ES-I3 (cell line): ENCODE measurements around the gene TVP23A.

Experiments used
- H3K36me3 ChIP-seq: 2 replicates; pipeline ENCODE4 v1.6.1; 2013; ENCODE audit warnings: mild to moderate bottlenecking, low read length, control low read depth, moderate library complexity; ENCODE audit not compliant: insufficient read depth
- H3K4me1 ChIP-seq: 2 replicates; pipeline ENCODE4 v1.6.1; 2013; ENCODE audit warnings: mild to moderate bottlenecking, control low read depth, low read length; ENCODE audit not compliant: insufficient read depth
- H3K9ac ChIP-seq: 2 replicates; pipeline ENCODE4 v1.6.1; 2013; ENCODE audit warnings: low read depth, mild to moderate bottlenecking, low read length, moderate library complexity
- H3K9me3 ChIP-seq: 2 replicates; pipeline ENCODE4 v1.6.1; 2013; ENCODE audit warnings: mild to moderate bottlenecking, low read length, moderate library complexity; ENCODE audit not compliant: control insufficient read depth, insufficient read depth

TVP23A gene

GRCh38 chr16:10828851-10829366 lies 10.3 kb upstream of the TVP23A start:
- Histone ChIP-seq H3K36me3 (no peaks in the 10 kb centered on the region), H3K9ac (no peak overlapping the region), H3K4me1 (no peaks in the 10 kb centered on the region), H3K9me3 (no peaks in the 10 kb centered on the region)

DNA sequence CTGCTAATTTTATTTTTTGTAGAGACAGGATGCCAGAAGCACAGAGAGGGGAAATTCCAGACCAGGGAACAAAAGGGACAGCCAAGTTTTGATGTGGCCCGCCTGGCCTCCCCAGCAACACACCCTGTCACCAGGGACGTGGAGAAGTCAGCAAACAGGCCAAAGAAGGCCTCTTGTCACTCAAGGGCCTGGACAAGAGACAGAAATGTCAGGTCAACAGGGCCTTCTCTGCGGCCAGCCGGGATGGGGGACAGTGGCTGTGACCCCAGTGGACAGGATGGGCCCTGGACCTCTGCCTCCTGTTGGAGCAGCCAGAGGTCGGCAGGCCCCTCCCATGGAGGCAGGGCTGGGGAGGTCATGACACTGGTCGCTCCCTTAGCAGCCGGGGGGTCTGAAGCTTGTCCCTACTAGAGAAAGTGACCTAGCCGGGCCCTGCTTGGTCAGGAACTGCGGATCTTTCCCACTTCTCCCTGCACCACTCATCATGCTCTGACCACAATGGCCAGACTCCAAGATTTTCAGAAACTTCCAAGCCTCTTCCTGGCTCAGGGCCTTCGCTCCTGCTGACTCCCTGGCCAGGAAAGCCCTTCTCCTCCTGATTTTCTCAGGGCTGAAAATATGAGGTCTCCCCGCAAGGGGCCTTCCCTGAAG lies 9.2 kb upstream of the TVP23A start:
- H3K36me3 ChIP-seq: no peaks in the 10 kb centered on the region
- H3K9me3 ChIP-seq: no peaks in the 10 kb centered on the region
- H3K9ac ChIP-seq: no peak overlapping the region
- H3K4me1 ChIP-seq: no peaks in the 10 kb centered on the region

GRCh38 chr16:10824111-10824893 lies 5.7 kb upstream of the TVP23A start:
- no peaks in the 10 kb centered on the region for H3K4me1 ChIP-seq
- H3K36me3 ChIP-seq: no peaks in the 10 kb centered on the region
- no peak overlapping the region for H3K9ac ChIP-seq
- H3K9me3 ChIP-seq: no peaks in the 10 kb centered on the region

- no peaks in the 10 kb centered on the region for H3K4me1 ChIP-seq
These were observed 4.1 kb upstream of the TVP23A start for GRCh38 chr16:10822702-10823101.

DNA sequence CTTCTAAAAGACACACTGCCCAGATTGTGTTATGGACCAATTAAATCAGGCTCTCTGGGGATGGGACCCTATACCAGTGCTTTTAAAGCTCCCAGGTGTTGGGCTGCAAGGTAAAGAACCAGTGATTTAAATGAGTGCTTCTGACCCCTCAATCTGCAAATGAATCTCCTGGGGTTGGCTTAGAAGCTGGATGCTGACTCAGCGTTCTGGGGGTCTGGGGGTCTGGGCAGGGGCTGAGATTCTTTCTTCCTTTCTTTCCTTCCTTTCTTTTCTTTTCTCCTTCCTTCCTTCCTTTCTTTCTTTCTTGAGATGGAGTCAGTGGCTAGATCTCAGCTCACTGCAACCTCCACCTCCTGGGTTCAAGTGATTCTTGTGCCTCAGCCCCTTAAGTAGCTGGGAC lies 2.0 kb upstream of the TVP23A start:
- Histone ChIP-seq H3K9me3 (no peaks in the 10 kb centered on the region), H3K9ac (no peak overlapping the region), H3K4me1 (no peaks in the 10 kb centered on the region), H3K36me3 (no peaks in the 10 kb centered on the region)

More at GRCh38 chr16:10822702-10823101, 4.1 kb upstream of the TVP23A start:
- no peaks in the 10 kb centered on the region for H3K36me3 ChIP-seq
- no peaks in the 10 kb centered on the region for H3K9me3 ChIP-seq
- H3K9ac ChIP-seq: no peak overlapping the region

GRCh38 chr16:10817514-10817913 lies 1.1 kb downstream of the TVP23A start:
- Histone ChIP-seq H3K9me3 (no peaks in the 10 kb centered on the region), H3K4me1 (no peaks in the 10 kb centered on the region), H3K9ac (peak overlapping the region; percentile 64; the same call in 1 of the 2 replicates), H3K36me3 (no peaks in the 10 kb centered on the region)

- Histone ChIP-seq H3K4me1 (no peaks in the 10 kb centered on the region), H3K9ac (no peak overlapping the region), H3K9me3 (no peaks in the 10 kb centered on the region), H3K36me3 (no peaks in the 10 kb centered on the region)
These were observed 5.5 kb downstream of the TVP23A start for GRCh38 chr16:10813099-10813455.

- Histone ChIP-seq H3K9ac (no peak overlapping the region), H3K36me3 (no peaks in the 10 kb centered on the region), H3K4me1 (no peaks in the 10 kb centered on the region), H3K9me3 (no peaks in the 10 kb centered on the region)
These were observed 6.1 kb downstream of the TVP23A start for GRCh38 chr16:10812312-10813098.

- no peaks in the 10 kb centered on the region for H3K9me3 ChIP-seq
- H3K36me3 ChIP-seq: no peaks in the 10 kb centered on the region
- no peak overlapping the region for H3K9ac ChIP-seq
- H3K4me1 ChIP-seq: no peaks in the 10 kb centered on the region
These were observed 8.9 kb downstream of the TVP23A start for GRCh38 chr16:10809706-10810105.

GRCh38 chr16:10808850-10809249 lies 9.7 kb downstream of the TVP23A start:
- H3K9ac ChIP-seq: no peak overlapping the region
- no peaks in the 10 kb centered on the region for H3K9me3 ChIP-seq
- H3K4me1 ChIP-seq: no peaks in the 10 kb centered on the region
- H3K36me3 ChIP-seq: no peaks in the 10 kb centered on the region

DNA sequence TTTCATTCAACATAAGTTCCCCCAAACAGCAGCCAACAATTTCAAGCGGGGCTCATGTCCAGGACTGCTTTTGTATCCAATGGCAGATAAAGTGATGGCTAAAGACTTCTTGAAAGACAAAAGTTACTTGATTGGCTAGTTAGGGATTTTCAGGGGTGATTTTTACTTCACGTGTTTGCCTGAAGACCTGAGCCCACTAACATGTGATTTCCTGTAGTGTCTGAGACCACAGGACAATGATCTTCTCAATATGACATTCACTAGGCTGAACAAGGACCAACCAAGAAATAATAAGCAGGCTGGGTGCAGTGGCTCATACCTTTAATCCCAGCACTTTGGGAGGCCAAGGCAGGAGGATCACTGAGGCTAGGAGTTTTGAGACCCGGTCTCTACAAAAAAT lies 10.4 kb downstream of the TVP23A start:
- H3K4me1 ChIP-seq: no peaks in the 10 kb centered on the region
- H3K9me3 ChIP-seq: no peaks in the 10 kb centered on the region
- H3K9ac ChIP-seq: no peak overlapping the region
- no peaks in the 10 kb centered on the region for H3K36me3 ChIP-seq

DNA sequence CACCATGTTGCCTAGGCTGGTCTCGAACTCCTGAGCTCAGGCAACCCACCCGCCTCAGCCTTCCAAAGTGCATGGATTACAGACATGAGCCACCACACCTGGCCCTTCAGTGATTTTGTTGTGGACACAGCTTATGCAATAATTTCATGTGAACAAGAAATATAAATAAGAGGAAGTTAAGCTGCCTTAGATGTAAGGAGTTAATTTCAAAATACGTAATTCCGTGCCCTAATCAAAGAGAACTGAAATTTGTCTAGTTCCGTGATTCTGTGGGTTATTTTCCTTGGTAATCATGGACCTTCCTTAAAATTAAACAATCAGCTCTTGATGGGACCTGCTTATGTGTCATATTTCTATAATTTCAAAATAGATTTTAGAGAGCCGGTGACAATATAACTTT lies 11.9 kb downstream of the TVP23A start:
- Histone ChIP-seq H3K36me3 (no peaks in the 10 kb centered on the region), H3K4me1 (no peaks in the 10 kb centered on the region), H3K9ac (no peak overlapping the region), H3K9me3 (no peaks in the 10 kb centered on the region)

DNA sequence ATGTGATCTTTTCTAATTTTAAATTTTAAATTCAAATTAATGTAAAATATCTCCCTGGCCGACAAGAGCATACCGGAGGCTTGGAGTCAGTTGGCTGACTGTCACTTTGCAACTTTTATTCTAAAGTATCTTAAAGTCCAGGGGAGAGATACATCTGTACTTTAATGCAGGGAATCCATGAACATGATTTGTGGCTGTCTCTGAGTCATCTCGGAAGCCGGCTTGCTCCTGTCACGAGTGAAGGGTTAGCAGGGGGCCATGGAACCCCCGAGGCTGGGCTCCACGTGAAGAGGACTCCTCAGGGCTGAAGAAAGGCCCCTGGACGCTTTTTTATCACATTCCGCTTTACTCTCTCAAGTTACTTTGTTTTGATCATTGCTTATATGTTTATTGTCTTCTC lies 13.3 kb downstream of the TVP23A start:
- Histone ChIP-seq H3K36me3 (no peaks in the 10 kb centered on the region), H3K4me1 (no peaks in the 10 kb centered on the region), H3K9me3 (no peaks in the 10 kb centered on the region), H3K9ac (no peak overlapping the region)

DNA sequence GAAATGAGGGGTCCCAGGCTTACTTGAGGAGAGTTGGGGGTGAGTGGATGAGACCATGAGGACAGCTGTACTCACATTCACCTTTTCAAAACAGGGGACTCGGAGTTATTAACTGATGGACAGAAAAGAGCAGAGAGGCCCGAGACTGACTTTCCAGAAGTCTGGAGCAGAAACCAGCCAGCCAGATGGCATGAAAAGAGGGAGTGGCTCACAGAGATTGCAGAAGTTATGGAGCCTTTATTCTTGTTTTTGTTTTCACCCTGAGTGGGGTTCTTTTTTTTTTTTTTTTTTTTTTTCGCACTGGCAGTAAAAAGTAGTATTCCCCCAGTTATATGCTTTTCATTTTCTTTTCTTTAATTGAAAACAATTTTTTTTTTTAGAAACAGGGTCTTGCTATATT lies 18.9 kb downstream of the TVP23A start:
- H3K4me1 ChIP-seq: no peaks in the 10 kb centered on the region
- H3K36me3 ChIP-seq: no peaks in the 10 kb centered on the region
- no peaks in the 10 kb centered on the region for H3K9me3 ChIP-seq
- H3K9ac ChIP-seq: no peak overlapping the region
